ENCODE data around the gene PPP2R5A.

DNA sequence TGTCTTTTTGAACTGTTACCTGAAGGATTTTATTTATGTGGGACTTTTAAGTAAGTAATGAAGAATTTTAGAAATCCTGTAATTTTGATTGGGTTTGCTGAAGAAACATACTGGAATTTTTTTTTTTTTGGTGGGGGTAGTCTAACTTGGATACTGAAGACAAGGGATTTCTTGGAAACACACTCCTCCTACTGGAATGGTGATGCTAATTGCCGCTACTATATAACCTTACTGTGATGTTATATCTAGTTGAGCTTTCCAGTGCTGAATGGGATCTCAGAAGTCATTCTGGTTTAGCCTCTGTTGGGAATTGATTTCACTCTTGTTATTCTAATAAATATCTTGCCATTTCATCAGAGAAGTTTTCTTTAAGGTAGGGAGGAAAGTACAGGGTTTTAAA, 8.4 kb downstream of the PPP2R5A start:
- TF ChIP-seq, protein P1, sequence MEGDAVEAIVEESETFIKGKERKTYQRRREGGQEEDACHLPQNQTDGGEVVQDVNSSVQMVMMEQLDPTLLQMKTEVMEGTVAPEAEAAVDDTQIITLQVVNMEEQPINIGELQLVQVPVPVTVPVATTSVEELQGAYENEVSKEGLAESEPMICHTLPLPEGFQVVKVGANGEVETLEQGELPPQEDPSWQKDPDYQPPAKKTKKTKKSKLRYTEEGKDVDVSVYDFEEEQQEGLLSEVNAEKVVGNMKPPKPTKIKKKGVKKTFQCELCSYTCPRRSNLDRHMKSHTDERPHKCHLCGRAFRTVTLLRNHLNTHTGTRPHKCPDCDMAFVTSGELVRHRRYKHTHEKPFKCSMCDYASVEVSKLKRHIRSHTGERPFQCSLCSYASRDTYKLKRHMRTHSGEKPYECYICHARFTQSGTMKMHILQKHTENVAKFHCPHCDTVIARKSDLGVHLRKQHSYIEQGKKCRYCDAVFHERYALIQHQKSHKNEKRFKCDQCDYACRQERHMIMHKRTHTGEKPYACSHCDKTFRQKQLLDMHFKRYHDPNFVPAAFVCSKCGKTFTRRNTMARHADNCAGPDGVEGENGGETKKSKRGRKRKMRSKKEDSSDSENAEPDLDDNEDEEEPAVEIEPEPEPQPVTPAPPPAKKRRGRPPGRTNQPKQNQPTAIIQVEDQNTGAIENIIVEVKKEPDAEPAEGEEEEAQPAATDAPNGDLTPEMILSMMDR (IDR thresholded peaks at IDR 0.05) = peak in 1 of 5 experiments; percentile 21
- TF ChIP-seq EP300 (IDR thresholded peaks at IDR 0.05; ENCODE audit: low read depth) (no peak), POLR2A (IDR thresholded peaks at IDR 0.05) (no peak)
